GM12878 (cell line): ENCODE results near the gene ITGA1. TPM values are rescaled to one million over a fixed set of nuclear protein-coding genes. Genes with fewer than 3 reads are reported as not detected.

Experiments used
- ATAC-seq: fragments of 200-7000 bp; cut with Tn5 transposase; 3 replicates; pipeline ENCODE4 v1.9.1; 2020; ENCODE audit warnings: mild to moderate bottlenecking, moderate library complexity
- BruUV-seq: library from RNA; stranded (reverse); fragments of 400-500 nt; replicated peaks from 2 replicates; lab custom pipeline; 2021; lab: Mats Ljungman, UMichigan
- CTCF ChIA-PET: fragments of 300-600 bp; sonication (Branson Sonifier 250); formaldehyde crosslinking; extraction: SDS; loops from one replicate; lab custom pipeline; 2021; ENCODE audit warnings: inconsistent platforms; lab: Yijun Ruan, JAX
- POLR2A ChIA-PET: fragments of 350-600 bp; formaldehyde crosslinking; extraction: SDS; loops from one replicate; lab custom pipeline; 2021; ENCODE audit warnings: inconsistent platforms; lab: Charles Lee
- RAD21 ChIA-PET: fragments of 300-600 bp; sonication (Branson Sonifier 250); formaldehyde crosslinking; loops from one replicate; lab custom pipeline; 2023; ENCODE audit warnings: antibody characterized with exemption; ENCODE audit not compliant: unreplicated experiment; lab: Charles Lee
- SMC1A ChIA-PET: fragments of 300-600 bp; sonication (Branson Sonifier 250); formaldehyde crosslinking; loops from one replicate; lab custom pipeline; 2023; ENCODE audit not compliant: unreplicated experiment, uncharacterized antibody; lab: Charles Lee
- DNase-seq: peaks from one replicate; pipeline ENCODE4 v3.0.0-alpha.2; 2011; ENCODE audit warnings: low read depth, low spot score
- FAIRE-seq: peaks from 3 replicates; lab custom pipeline; 2011; peaks lifted over from hg19 to GRCh38; lab: Jason Lieb, UNC
- H2AFZ ChIP-seq: 2 replicates; pipeline ENCODE4 v1.6.0; 2011; ENCODE audit warnings: low read depth, low read length, control low read depth; ENCODE audit not compliant: control insufficient read depth
- H3K27ac ChIP-seq: 2 replicates; pipeline ENCODE4 v1.5.1; 2011; ENCODE audit warnings: control low read depth; ENCODE audit not compliant: control insufficient read depth, insufficient read depth
- H3K27me3 ChIP-seq, 2 experiments: replicated peaks in 1 of 2; 2 replicates each; pipeline versions ENCODE4 v1.6.0 to v1.6.1; 2011; ENCODE audit warnings: low read length in 1 of 2; ENCODE audit not compliant: control insufficient read depth in 2 of 2, insufficient read depth in 2 of 2
- H3K36me3 ChIP-seq, 2 experiments: 2 replicates each; pipeline ENCODE4 v1.5.1; 2011; ENCODE audit warnings: low read length in 1 of 2; ENCODE audit not compliant: control insufficient read depth in 2 of 2, insufficient read depth in 2 of 2
- H3K4me1 ChIP-seq: 2 replicates; pipeline ENCODE4 v1.6.1; 2011; ENCODE audit warnings: mild to moderate bottlenecking, low read length, moderate library complexity, mixed read lengths; ENCODE audit not compliant: control insufficient read depth, insufficient read depth
- H3K4me2 ChIP-seq: 2 replicates; pipeline ENCODE4 v1.6.0; 2011; ENCODE audit warnings: control low read depth; ENCODE audit not compliant: control insufficient read depth, insufficient read depth
- H3K4me3 ChIP-seq: fragments of 200-600 bp; sonication (generic); 2 replicates; pipeline ENCODE4 v1.5.1; 2016
- H3K79me2 ChIP-seq: 2 replicates; pipeline ENCODE4 v1.6.0; 2011; ENCODE audit warnings: low read length; ENCODE audit not compliant: control insufficient read depth, insufficient read depth
- H3K9ac ChIP-seq: 2 replicates; pipeline ENCODE4 v1.8.0; 2011; ENCODE audit warnings: low read length, control low read depth, mixed read lengths; ENCODE audit not compliant: control insufficient read depth, insufficient read depth
- H3K9me3 ChIP-seq: replicated peaks from 3 replicates; pipeline ENCODE4 v1.5.1; 2011; ENCODE audit warnings: mild to moderate bottlenecking, low read length; ENCODE audit not compliant: control insufficient read depth, insufficient read depth
- H4K20me1 ChIP-seq: 2 replicates; pipeline ENCODE4 v1.6.0; 2011; ENCODE audit not compliant: control insufficient read depth, insufficient read depth
- GABPA ChIP-seq: IDR thresholded peaks from 2 replicates; pipeline ENCODE4 v1.6.1; 2014; ENCODE audit warnings: antibody characterized with exemption, low read depth, mild to moderate bottlenecking, inconsistent platforms
- HCFC1 ChIP-seq: fragments of 150-350 bp; IDR thresholded peaks from 2 replicates; pipeline ENCODE4 v1.6.1; 2014; ENCODE audit warnings: low read length
- IRF3 ChIP-seq: fragments of 450-650 bp; IDR thresholded peaks from 2 replicates; pipeline ENCODE4 v1.6.1; 2014; ENCODE audit warnings: mild to moderate bottlenecking
- RBBP5 ChIP-seq: fragments of 200-600 bp; sonication (generic); conservative IDR thresholded peaks from 2 replicates; pipeline ENCODE4 v1.6.1; 2016
- TAF1 ChIP-seq: IDR thresholded peaks from 2 replicates; pipeline ENCODE4 v1.6.1; 2011; ENCODE audit warnings: mild to moderate bottlenecking, low read depth, low read length, borderline replicate concordance
- WGBS: methylation state at CpG from one replicate; pipeline ENCODE4 v1.1.6; 2016; ENCODE audit warnings: low lambda C conversion rate; ENCODE audit not compliant: insufficient replicate concordance, insufficient coverage; ENCODE audit errors: missing lambda C conversion rate; 5-methylcytosine and 5-hydroxymethylcytosine counted together
- in situ Hi-C: fragments of 300-500 bp; cut with MboI; formaldehyde crosslinking; loops from 9 replicates; pipeline ENCODE4 v1.14.3; 2018; ENCODE audit warnings: mixed read lengths
- intact Hi-C: fragments of 100-400 bp; cut with micrococcal nuclease; formaldehyde crosslinking; loops from one replicate; pipeline ENCODE4 v1.14.2; 2022; ENCODE audit not compliant: unreplicated experiment
- polyA plus RNA-seq, 11 experiments: library from polyadenylated mRNA; depleted of rRNA in 4 of 11; unstranded in 6 of 11; stranded (reverse) in 5 of 11; fragments of >200 nt; fragmentation: Nextera tagmentation in 4 of 11; fragmentation: Illumina TruSeq in 1 of 11; extraction: Ambion mirVana in 4 of 11; extraction: Trizol in 1 of 11; gene quantifications; 1 replicate in 1 of 11; 2 replicates in 10 of 11; pipeline versions ENCODE4 v1.2.1 to v1.2.3, GENCODE V29; 2011 to 2016; ENCODE audit warnings: inconsistent platforms in 2 of 11, missing spikeins in 2 of 11, low read depth in 1 of 11
- total RNA-seq, 4 experiments: library from RNA; depleted of rRNA in 3 of 4; stranded (reverse); fragments of >200 nt in 3 of 4; fragmentation: Illumina TruSeq in 1 of 4; extraction: Trizol in 1 of 4; gene quantifications; 2 replicates each; pipeline versions ENCODE4 v1.2.1 to v1.2.3, GENCODE V29; 2013 to 2021

Gene ITGA1
- total and polyA plus RNA-seq, 10 of the 15 experiments (the other 5 are each of a cell fraction or from before 2014, with no cell fraction given) = 0.02 to 0.56 (median 0.19) TPM

GRCh38 chr5:52876456-52876855, 88.7 kb downstream of the ITGA1 start:
- FAIRE-seq (no peak), ATAC-seq (no peak)
- Histone ChIP-seq H3K9ac (no peak overlapping the region), H3K4me2 (no peak overlapping the region), H3K36me3 (no peaks in the 10 kb centered on the region), H3K79me2 (no peaks in the 10 kb centered on the region), H2AFZ (no peak overlapping the region), H3K27me3 (no peaks in the 10 kb centered on the region)
- BruUV-seq = no TSS peak
- TF ChIP-seq RBBP5 (no peak), GABPA (no peak)
- TF ChIP-seq, all 136 proteins: peak for 0
- intact Hi-C loops (no loop called here), in situ Hi-C loops (no loop called here)
- WGBS = 39% methylated on average over 4 of the region's 4 CpGs
- H3K9me3 ChIP-seq = no peaks in the 10 kb centered on the region
- H3K27ac ChIP-seq = no peak overlapping the region
- ChIA-PET POLR2A (no interaction called here), RAD21 (no interaction called here), CTCF (no interaction called here), SMC1A (interaction anchor here (0.6 to 1.5 kb wide), 2 partner anchors 55 to 1633 kb away, joined by 3 read pairs; no protein-coding TSS in a partner anchor)
- no peak overlapping the region for H3K4me3 ChIP-seq
- H4K20me1 ChIP-seq = no peaks in the 10 kb centered on the region
- no peaks in the 10 kb centered on the region for H3K4me1 ChIP-seq
- DNase-seq = no peak

GRCh38 chr5:52878656-52879055, 90.9 kb downstream of the ITGA1 start:
- no peak overlapping the region for H3K4me3 ChIP-seq
- WGBS = 0% methylated on average over 3 of the region's 3 CpGs
- no peak for ATAC-seq
- ChIA-PET SMC1A (no interaction called here), CTCF (no interaction called here)
- H3K27ac ChIP-seq = no peak overlapping the region
- H3K36me3 ChIP-seq = no peaks in the 10 kb centered on the region
- H3K4me1 ChIP-seq = no peaks in the 10 kb centered on the region
- TF ChIP-seq IRF3 (no peak), HCFC1 (no peak), TAF1 (no peak)
- TF ChIP-seq, all 136 proteins: peak for 0
- POLR2A ChIA-PET = no interaction called here
- H3K4me2 ChIP-seq = no peak overlapping the region
- H4K20me1 ChIP-seq = no peaks in the 10 kb centered on the region
- RAD21 ChIA-PET = no interaction called here
- no TSS peak for BruUV-seq
- intact Hi-C loops = no loop called here
- H3K9me3 ChIP-seq = no peaks in the 10 kb centered on the region
- no peak overlapping the region for H3K9ac ChIP-seq
- FAIRE-seq (no peak), DNase-seq (no peak)
- no peaks in the 10 kb centered on the region for H3K27me3 ChIP-seq
- in situ Hi-C loops = no loop called here
- no peak overlapping the region for H2AFZ ChIP-seq
- no peaks in the 10 kb centered on the region for H3K79me2 ChIP-seq
